SU-DHL-6 (cell line): ENCODE data around the gene VIM.

Source experiments
- CTCF ChIP-seq: fragments of 200-600 bp; sonication (generic); IDR thresholded peaks from one replicate; pipeline ENCODE4 v1.5.1; 2017; ENCODE audit warnings: antibody characterized with exemption, mild to moderate bottlenecking, low read length, moderate library complexity; ENCODE audit not compliant: insufficient read depth, poor library complexity, severe bottlenecking
- EZH2phosphoT487 ChIP-seq: fragments of 200-600 bp; sonication (generic), shearing (Covaris generic); conservative IDR thresholded peaks from 2 replicates; pipeline ENCODE4 v1.6.1; 2018; ENCODE audit warnings: mild to moderate bottlenecking, antibody characterized with exemption, low read length, moderate library complexity, mixed read lengths

DNA sequence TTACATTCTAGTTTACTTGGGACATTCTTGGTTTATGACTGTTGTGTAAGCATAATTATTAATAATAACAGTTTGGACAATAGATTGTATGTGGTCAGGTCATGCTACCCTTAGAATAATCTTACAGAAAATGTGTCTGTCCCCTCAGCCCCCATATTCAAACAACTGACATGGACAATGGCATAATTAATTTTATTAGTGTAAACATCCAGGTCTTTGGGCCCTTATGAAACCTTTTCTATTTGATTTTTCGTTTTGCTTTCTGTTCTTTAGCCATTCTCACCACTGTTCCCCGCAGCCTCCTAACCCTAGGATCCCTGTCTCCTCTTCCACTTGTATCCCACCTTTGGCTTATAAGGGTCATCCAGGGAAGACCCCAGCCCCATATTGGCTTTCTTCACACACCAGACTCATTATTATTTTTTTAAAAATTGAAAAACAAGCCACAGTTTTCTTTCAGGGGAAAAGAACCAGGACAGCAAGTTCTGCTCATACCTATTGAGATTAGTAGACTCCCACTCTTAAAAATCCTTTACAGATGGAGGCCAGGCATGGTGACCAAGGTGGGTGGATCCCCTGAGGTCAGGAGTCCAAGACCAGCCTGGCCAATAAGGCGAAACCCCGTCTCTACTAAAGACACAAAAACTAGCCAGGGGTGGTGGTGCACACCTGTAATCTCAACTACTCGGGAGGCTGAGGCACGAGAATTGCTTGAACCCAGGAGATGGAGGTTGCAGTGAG lies 11.5 kb downstream of the VIM start:
- no peak for TF ChIP-seq CTCF
- no peak for TF ChIP-seq EZH2phosphoT487
